GM21360 (cell line): ENCODE results near the gene MAP3K5.
"Not testable (repeated sequence)": the region's sequence is repeated elsewhere in the genome, so short reads cannot be mapped to it uniquely, and the experiment has no call there.

Experiments used
- ATAC-seq: cut with Tn5 transposase; IDR thresholded peaks from one replicate; pipeline ENCODE4 v1.9.1; 2021; ENCODE audit warnings: mild to moderate bottlenecking, moderate library complexity; ENCODE audit not compliant: unreplicated experiment

Gene MAP3K5, protein sequence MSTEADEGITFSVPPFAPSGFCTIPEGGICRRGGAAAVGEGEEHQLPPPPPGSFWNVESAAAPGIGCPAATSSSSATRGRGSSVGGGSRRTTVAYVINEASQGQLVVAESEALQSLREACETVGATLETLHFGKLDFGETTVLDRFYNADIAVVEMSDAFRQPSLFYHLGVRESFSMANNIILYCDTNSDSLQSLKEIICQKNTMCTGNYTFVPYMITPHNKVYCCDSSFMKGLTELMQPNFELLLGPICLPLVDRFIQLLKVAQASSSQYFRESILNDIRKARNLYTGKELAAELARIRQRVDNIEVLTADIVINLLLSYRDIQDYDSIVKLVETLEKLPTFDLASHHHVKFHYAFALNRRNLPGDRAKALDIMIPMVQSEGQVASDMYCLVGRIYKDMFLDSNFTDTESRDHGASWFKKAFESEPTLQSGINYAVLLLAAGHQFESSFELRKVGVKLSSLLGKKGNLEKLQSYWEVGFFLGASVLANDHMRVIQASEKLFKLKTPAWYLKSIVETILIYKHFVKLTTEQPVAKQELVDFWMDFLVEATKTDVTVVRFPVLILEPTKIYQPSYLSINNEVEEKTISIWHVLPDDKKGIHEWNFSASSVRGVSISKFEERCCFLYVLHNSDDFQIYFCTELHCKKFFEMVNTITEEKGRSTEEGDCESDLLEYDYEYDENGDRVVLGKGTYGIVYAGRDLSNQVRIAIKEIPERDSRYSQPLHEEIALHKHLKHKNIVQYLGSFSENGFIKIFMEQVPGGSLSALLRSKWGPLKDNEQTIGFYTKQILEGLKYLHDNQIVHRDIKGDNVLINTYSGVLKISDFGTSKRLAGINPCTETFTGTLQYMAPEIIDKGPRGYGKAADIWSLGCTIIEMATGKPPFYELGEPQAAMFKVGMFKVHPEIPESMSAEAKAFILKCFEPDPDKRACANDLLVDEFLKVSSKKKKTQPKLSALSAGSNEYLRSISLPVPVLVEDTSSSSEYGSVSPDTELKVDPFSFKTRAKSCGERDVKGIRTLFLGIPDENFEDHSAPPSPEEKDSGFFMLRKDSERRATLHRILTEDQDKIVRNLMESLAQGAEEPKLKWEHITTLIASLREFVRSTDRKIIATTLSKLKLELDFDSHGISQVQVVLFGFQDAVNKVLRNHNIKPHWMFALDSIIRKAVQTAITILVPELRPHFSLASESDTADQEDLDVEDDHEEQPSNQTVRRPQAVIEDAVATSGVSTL (N-terminal part only)

DNA sequence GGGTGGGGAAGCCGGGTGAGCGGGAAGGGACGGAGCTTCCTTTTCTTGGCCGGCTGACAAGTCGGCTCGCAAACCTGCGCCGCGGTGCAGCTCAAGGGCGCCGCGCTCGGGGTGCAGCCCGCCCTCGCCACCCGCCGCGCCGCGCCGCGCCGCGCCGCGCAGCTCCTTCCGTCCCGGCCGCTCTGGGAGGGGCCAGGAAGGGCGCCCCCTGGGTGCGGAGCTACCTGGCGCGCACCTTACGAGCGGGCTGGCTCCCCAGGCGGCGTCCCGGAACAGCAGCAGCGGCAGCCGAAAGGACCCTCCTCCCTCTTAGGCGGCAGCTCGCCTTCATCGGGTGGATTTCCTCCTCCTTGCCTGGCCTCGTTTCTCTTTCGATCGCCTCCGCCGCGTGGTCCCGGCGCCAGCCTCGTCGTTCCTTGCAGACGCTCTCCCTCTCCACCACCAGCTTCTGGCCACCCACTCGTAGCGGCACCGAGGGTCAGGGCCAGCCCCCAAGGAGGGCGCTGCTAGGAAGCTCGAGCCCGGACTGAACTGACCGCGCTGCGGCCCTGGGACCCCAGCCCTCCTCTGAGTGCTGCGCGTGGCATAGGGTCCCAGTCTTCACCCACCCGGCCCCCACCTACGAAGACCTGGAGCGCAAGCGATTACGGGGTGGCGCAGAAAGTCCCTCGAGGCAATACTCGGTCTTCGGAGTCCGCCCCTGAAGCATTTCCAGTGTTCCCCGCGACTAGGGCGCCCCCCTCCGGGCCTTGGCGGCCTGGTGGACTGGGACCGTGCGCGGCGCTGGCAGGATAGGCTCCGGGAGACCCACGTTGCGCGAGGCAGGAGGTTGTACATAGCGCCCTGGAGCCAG is at the start of gene MAP3K5:
Gene MAP3K5 (minus strand): TSS at position 68 of the 853 bp plus-strand sequence. CDS start 320 bp downstream, outside the sequence.
- ATAC-seq, result peak; percentile 54

DNA sequence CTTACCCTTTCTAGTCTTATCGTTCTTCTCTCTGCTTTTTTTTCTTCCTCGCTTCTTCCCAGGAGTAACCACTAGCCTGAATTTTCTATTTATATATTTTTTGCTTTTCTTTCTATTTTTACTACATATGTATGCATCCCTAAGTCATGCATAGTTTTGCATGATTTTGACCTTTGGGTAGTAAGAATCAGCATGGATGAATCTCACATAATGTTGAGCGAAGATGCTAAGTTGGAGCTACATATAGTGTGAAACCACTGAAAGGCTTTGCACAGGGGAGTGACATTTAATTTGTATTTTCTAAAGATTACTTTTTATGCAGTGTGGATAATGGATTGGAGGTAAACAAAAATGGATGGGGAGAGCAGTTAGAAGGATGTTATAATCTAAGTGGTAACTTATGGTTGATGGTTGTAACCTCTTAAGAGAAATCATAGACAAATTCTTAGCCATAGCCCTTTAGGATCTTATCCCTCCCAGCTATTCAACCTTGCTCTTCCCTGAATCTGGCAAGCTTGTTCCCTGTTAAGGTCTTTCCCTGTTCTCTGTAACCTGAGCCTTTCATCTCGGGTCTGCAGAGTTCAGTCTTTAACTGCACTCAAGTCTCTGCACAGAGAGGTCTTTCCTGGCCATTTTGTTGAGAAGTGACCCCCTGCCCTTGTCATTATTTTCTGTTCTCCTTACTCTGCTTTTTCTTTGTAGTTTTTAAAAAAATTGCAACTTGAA is 48.2 kb upstream of the MAP3K5 start:
- ATAC-seq, result no peak

DNA sequence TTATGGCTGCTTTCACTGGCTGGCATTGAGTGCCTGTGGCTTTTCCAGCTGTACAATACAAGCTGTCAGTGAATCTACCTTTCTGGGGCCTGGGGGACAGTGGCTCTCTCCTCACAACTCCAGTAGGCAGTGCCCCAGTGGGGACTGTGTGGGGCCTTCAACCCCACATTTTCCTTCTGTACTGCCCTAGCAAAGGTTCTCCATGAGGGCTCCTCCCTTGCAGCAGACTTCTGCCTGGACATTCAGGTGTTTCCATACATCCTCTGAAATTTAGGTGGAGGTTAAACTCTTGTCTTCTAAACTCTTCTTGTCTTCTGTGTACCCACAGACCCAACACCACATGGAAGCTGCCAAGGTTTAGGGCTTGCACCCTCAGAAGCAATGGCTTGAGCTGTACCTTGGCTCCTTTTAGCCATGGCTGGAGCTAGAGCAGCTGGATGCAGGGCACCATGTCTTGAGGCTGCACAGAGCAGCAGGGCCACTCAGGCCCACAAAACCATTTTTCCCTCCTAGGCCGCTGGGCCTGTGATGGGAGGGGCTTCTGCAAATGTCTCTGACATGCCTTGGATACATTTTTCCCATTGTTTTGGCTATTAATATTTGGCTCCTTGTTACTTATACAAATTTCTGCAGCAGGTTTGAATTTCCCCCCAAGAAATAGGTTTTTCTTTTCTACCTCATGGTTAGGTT is 39.7 kb upstream of the MAP3K5 start:
- ATAC-seq, result no peak

DNA sequence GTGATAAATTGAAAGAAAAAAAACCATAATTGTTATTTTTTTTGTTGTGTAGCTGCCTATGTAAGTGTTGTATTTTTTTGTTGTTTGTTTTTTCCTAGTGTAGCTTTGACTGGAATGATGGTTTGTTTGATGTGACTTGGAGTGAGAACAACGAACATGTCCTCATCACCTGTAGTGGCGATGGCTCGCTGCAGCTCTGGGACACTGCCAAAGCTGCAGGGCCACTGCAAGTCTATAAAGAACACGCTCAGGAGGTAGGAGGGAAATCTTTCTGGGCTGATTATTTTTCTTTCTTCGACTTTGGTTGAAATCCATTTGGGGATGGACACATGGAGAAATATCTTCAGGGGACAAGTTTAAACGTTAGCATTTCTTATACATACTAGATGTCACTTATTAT is 33.9 kb upstream of the MAP3K5 start:
- no peak for ATAC-seq

DNA sequence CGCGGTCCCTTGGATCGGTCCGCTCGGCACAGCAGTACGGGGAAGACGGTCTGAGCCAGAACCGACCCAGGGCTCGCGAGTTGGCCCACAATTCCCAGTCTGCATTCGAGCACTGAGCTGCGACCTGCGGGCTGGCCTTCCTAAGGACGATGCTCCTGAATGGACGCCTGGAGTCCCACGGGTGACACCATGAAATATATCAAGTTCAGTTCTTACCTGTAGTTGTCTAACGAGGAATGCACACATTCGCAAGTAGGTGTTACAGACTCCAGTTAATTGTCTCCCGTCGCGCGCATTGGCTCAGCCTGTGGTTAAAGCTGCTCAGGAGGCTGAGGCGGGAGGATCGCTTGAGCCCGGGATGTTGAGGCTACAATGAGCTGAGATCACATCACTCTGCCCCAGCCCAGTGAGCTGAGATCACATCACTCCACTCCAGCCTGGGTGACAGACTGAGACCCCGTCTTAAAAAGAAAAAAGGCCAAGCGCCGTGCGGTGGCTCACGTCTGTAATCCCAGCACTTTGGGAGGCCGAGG is 30.9 kb upstream of the MAP3K5 start:
- no peak for ATAC-seq

DNA sequence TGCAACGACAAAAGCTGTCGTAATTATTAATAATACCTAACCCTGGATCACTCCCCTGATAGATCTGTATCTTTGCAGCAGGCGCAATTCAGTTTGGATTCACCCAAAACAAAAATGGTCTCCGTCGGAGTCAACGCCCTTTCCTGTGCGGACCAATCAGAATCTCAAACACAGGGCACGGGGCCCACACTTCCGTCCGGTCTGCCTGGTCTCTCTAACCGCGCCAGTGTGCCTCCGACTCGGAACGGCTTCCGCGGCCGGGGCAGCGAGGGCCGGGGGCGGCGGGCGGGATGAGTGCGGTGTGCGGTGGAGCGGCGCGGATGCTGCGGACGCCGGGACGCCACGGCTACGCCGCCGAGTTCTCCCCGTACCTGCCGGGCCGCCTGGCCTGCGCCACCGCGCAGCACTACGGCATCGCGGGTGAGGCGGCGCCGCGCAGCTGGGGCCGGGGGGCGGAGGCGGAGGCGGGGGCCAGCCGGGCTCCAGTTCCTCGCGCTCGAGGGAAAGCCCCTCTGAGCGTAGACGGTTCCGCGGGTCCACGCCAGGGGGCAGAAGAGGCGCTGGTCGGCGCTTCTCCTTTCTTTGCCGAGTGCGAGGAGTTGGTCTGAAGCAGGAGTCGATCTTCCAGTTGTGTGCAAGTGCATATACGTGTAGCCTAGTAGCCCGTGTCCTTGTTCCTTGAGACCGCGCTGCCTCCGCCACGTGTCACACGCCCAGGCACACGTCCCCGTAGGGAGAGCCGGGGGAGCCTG is 30.3 kb upstream of the MAP3K5 start, which contains the start of gene PEX7:
Gene PEX7 (plus strand): TSS at position 217 of the 752 bp plus-strand sequence. CDS start 74 bp downstream, at position 291.
- ATAC-seq, result peak; percentile 91

DNA sequence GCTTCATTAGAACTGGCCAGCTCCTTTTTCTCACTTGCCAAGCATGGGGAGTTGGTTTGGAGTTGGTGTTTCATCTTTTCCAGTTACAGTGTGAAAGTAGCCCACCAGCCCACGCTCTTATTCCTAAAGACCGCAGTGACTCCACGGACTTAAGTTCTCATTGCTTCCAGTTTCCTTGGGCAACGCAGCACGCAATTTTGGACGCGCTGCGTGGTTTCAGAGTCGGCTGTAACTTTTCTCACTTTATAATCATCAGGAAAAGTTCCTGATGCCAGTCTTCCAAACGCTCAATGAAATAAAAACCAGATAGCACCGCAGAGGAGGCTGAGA is 29.7 kb upstream of the MAP3K5 start:
- ATAC-seq, result peak; percentile 7

DNA sequence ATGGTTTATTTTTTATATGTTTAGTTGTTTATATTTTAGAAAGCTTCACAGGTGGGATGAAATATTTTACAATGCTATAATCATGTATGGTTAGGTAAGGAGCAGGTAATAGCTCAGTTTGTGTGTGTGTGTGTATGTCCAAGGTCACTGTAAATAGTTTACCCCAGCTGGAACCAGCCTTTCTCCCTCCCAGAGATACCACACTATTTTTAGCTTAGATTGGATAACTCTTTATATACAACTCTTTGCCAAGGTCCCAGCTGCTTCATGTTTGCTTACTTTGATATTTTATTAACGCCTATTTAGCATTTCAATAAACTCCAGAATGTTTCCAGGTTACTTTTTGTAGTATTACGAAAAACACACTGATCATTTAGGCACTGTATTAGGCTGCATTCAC is 28.3 kb upstream of the MAP3K5 start:
- no peak for ATAC-seq

DNA sequence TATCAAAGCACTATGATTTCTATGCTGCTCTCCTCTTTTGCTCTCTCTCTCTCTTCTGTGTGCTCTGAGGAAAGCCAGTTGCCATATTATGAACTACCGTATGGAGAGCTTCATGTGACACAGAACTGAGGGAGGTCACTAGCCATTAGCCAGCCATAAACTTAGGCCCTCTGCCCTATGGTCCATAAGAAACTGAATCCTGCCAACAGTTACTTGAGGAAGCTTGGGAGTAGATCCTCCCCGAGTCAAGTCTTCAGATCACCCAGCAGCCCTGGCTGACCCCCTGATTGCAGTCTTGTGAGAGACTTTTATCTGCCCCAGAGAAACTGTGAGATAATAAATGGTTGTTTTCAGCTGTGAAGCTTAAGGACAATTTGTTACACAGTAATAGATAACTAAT is 24.4 kb upstream of the MAP3K5 start:
- no peak for ATAC-seq

DNA sequence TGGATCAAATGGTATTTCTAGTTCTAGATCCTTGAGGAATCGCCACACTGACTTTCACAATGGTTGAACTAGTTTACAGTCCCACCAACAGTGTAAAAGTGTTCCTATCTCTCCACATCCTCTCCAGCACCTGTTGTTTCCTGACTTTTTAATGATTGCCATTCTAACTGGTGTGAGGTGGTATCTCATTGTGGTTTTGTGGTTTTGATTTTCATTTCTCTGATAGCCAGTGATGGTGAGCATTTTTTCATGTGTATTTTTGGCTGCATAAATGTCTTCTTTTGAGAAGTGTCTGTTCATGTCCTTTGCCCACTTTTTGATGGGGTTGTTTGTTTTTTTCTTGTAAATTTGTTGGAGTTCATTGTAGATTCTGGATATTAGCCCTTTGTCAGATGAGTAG is 23.3 kb upstream of the MAP3K5 start:
- ATAC-seq, result not testable (repeated sequence)

DNA sequence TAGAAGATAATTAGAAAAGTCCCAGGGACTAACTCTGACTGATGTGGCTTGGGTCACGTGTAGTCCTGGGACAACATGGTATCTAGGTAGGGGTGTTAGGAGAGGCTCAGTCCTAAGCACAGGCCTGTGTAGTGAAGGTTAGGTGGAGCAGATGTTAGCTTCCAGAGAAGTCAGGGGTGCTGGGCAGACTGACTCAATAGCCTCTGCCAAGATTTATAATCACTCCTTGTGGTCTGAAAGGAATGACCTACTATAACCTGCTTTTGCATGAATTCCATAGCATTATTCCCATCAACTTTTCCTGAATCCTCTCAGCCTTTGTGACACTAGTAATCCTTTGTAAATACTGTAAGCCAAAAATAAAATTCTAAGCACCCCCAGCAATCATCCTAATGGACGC is 19.9 kb upstream of the MAP3K5 start:
- no peak for ATAC-seq

DNA sequence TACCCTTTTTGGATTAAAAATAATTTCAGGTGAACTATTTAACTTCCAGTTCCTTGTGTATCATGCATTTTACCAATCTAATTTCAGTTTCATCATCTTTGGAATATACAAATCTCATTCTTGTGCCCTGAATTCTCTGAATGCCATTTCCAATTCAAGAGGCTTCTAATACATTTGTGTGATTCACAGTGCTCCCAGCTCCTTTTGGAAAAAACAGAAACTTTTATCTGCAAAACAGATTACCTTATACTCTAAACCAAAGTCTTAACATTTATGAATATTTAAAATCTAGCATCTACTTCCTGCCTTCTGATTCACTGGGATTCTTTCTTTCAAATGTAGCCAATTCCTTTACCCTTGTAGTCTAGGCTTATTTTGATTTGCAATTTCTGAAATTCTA is 19.0 kb upstream of the MAP3K5 start:
- no peak for ATAC-seq

DNA sequence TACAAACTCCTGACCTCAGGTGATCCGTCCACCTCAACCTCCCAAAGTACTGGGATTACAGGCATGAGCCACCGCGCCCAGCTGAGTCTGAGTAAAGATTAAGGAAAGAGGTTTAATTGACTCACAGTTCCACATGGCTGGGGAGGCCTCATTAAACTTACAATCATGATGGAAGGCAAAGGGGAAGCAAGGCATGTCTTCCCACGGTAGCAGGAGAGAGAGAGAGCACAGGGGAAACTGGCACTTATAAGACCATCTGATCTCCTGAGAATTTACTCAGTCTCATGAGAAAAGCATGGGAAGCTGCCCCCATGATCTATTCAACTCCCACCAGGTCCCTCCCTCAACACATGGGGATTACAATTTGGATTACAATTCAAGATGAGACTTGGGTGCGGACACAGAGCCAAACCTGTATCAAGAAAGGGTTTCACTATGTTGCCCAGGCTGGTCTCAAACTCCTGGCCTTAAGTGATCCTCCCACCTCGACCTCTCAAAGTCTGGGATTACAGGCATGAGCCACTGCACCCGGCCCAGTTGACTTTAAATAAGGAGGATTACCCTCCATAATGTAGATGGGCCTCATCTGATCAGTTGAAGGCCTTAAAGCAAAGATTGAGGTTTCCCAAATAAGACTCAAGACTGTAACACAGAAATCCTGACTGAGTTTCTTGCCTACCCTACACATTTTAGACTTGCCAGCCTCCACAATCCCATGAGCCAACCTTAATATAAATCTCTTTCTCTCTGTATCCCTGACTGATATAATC is 17.0 kb upstream of the MAP3K5 start:
- no peak for ATAC-seq

DNA sequence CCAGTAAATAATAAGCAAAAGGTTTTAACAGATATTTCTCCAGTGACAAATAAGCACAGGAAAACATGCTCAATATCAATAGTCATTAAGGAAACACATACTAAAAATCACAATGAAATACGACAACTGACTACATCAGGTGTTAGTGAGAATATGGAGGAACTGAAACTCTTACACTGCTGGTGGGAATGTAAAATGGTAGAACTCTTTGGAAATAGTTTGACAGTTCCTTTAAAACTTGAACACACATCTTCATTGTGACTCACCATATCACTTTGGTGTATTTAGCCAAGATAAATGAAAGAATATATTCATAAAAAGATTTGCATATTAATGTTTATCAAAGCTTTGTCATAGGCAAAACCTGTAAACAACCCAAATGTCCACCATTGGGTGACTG is 11.3 kb upstream of the MAP3K5 start:
- no peak for ATAC-seq

DNA sequence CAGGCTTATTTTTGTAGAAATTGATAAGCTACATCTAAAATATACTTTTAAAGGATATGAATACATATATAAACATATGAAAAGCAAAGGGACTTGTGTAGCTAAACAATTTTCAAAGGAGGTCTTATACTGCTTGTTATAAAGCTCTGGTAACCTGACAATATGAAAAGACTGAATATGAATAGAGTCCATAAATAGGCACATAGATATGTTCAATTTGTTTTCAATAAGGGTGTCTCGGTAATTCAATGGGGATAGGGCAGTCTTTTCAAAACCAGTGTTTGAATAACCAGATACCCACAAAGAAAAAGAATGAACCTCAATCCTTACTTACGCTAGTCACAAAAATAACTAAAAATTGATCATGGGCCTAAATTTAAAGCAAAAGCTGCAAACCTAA is 9.3 kb upstream of the MAP3K5 start:
- no peak for ATAC-seq

DNA sequence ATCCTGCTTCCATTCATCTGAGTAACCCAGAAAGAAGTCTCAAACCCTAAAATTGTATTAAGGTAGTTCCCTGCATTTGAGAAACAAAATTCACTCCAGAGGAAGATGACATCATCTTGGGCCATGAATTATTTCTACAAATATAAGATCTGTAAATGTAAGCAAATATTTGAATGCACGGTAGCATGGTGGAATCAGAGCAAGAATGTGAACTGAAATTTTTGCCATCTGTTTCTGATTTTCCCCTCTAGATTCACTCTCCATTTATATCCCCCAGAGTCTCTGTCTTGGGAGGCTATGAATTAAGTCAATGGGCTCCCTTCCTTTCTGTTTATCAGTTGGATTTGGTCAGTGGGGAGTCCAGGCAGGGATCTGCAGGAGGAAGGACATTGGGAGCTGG is 5.8 kb upstream of the MAP3K5 start:
- no peak for ATAC-seq

DNA sequence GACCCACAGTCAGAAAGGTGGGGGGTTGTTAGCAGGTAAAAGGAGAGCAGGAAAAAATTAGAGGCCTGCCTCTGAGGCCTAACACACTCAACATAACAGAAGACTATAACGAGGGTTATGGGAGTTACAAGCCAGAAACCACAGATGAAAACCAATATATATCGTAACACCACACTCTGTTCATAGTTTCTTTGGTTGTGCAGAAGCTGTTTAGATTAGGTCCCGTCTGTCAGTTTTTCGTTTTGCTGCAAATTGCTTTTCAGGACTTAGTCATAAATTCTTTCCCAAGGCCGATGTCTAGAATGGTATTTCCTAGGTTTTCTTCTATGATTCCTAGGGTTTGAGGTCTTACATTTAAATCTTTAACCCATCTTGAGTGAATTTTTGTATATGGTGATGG is 3.7 kb upstream of the MAP3K5 start:
- no peak for ATAC-seq
